ENCODE results near the gene CLDN11.

The CLDN11 gene

GRCh38 chr3:170473358-170473757 is 54.7 kb downstream of the CLDN11 start:
- TF ChIP-seq CTCF (IDR thresholded peaks at IDR 0.05; ENCODE audit: unreplicated experiment in 3 of 3): no peak
- Mint-ChIP-seq H3K36me3 (ENCODE audit: low read depth) (no peaks in the 10 kb centered on the region), H3K9me3 (no peaks in the 10 kb centered on the region), H3K27ac (peak overlapping the region; percentile 72 to 89 (median 85)), H3K4me1 (peaks cover 69% of the 10 kb centered on the region), H3K27me3 (ENCODE audit: low read depth) (peaks cover 5% of the 10 kb centered on the region), H3K4me3 (no peak overlapping the region)

- H3K27ac Mint-ChIP-seq: peak overlapping the region; percentile 72 to 89 (median 85)
- no peaks in the 10 kb centered on the region for H3K36me3 Mint-ChIP-seq (ENCODE audit: low read depth)
- peaks cover 53% of the 10 kb centered on the region for H3K4me1 Mint-ChIP-seq
- peaks cover 5% of the 10 kb centered on the region for H3K27me3 Mint-ChIP-seq (ENCODE audit: low read depth)
- TF ChIP-seq CTCF (IDR thresholded peaks at IDR 0.05; ENCODE audit: unreplicated experiment in 3 of 3): no peak
- H3K4me3 Mint-ChIP-seq: no peak overlapping the region
- no peaks in the 10 kb centered on the region for H3K9me3 Mint-ChIP-seq
Observed at GRCh38 chr3:170475092-170475685, 56.5 kb downstream of the CLDN11 start.

GRCh38 chr3:170476291-170476690 is 57.6 kb downstream of the CLDN11 start:
- Mint-ChIP-seq H3K27ac (peak overlapping the region; percentile 85 to 90 (median 89)), H3K27me3 (ENCODE audit: low read depth) (peaks cover 5% of the 10 kb centered on the region), H3K4me1 (peaks cover 42% of the 10 kb centered on the region), H3K9me3 (no peaks in the 10 kb centered on the region), H3K36me3 (ENCODE audit: low read depth) (no peaks in the 10 kb centered on the region), H3K4me3 (no peak overlapping the region)
- TF ChIP-seq CTCF (IDR thresholded peaks at IDR 0.05; ENCODE audit: unreplicated experiment in 3 of 3): no peak

GRCh38 chr3:170477395-170477794 is 58.7 kb downstream of the CLDN11 start:
- H3K27me3 Mint-ChIP-seq (ENCODE audit: low read depth): peaks cover 5% of the 10 kb centered on the region
- peak overlapping the region in 2 of 3 experiments; percentile 28 to 72 for H3K27ac Mint-ChIP-seq
- no peaks in the 10 kb centered on the region for H3K9me3 Mint-ChIP-seq
- H3K4me3 Mint-ChIP-seq: no peak overlapping the region
- peaks cover 37% of the 10 kb centered on the region for H3K4me1 Mint-ChIP-seq
- TF ChIP-seq CTCF (IDR thresholded peaks at IDR 0.05; ENCODE audit: unreplicated experiment in 3 of 3): no peak
- no peaks in the 10 kb centered on the region for H3K36me3 Mint-ChIP-seq (ENCODE audit: low read depth)

- Mint-ChIP-seq H3K27me3 (ENCODE audit: low read depth) (no peaks in the 10 kb centered on the region), H3K9me3 (no peaks in the 10 kb centered on the region), H3K27ac (no peak overlapping the region), H3K4me1 (peaks cover 17% of the 10 kb centered on the region), H3K36me3 (ENCODE audit: low read depth) (no peaks in the 10 kb centered on the region), H3K4me3 (no peak overlapping the region)
- TF ChIP-seq CTCF (IDR thresholded peaks at IDR 0.05; ENCODE audit: unreplicated experiment in 3 of 3): no peak
Observed at GRCh38 chr3:170480111-170480510, 61.4 kb downstream of the CLDN11 start.

- H3K4me1 Mint-ChIP-seq: peaks cover 4% of the 10 kb centered on the region
- H3K9me3 Mint-ChIP-seq: no peaks in the 10 kb centered on the region
- TF ChIP-seq CTCF (IDR thresholded peaks at IDR 0.05; ENCODE audit: unreplicated experiment in 3 of 3): no peak
- peak overlapping the region in 2 of 3 experiments; percentile 45 to 60 for H3K27ac Mint-ChIP-seq
- no peaks in the 10 kb centered on the region for H3K36me3 Mint-ChIP-seq (ENCODE audit: low read depth)
- H3K4me3 Mint-ChIP-seq: no peak overlapping the region
- no peaks in the 10 kb centered on the region for H3K27me3 Mint-ChIP-seq (ENCODE audit: low read depth)
Observed at GRCh38 chr3:170482199-170482598, 63.5 kb downstream of the CLDN11 start.
